CD4-positive, alpha-beta memory T cell (primary cell): ENCODE data around the gene GPR15LG. TPM values are rescaled to one million over a fixed set of nuclear protein-coding genes. Genes with fewer than 3 reads are reported as not detected.
"Not testable (repeated sequence)": the region's sequence is repeated elsewhere in the genome, so short reads cannot be mapped to it uniquely, and the experiment has no call there.

Experiments used
- CTCF ChIA-PET: fragments of 350-600 bp; sonication (Branson Sonifier 250); formaldehyde crosslinking; loops from one replicate; lab custom pipeline; 2021; ENCODE audit warnings: inconsistent platforms; ENCODE audit not compliant: partially characterized antibody; lab: Charles Lee
- POLR2A ChIA-PET: fragments of 350-600 bp; sonication (Branson Sonifier 250); formaldehyde crosslinking; loops from one replicate; lab custom pipeline; 2021; ENCODE audit not compliant: partially characterized antibody; lab: Charles Lee
- DNase-seq, 5 donors: peaks; one replicate each; pipeline versions ENCODE4 v3.0.0 to v3.0.0-alpha.2; 2020 to 2022; ENCODE audit warnings: mixed read lengths in 1 of 5
- H3K27ac ChIP-seq: one replicate; pipeline ENCODE4 v1.7.0; 2013; ENCODE audit warnings: low read depth, low read length
- H3K27me3 ChIP-seq: 2 replicates; pipeline ENCODE4 v1.7.0; 2013; ENCODE audit warnings: mild to moderate bottlenecking, low read length, moderate library complexity; ENCODE audit not compliant: insufficient read depth
- H3K36me3 ChIP-seq: 2 replicates; pipeline ENCODE4 v1.7.0; 2013; ENCODE audit warnings: mild to moderate bottlenecking, low read length, moderate library complexity; ENCODE audit not compliant: insufficient read depth
- H3K4me1 ChIP-seq: 2 replicates; pipeline ENCODE4 v1.7.0; 2013; ENCODE audit warnings: mild to moderate bottlenecking, low read length, moderate library complexity; ENCODE audit not compliant: insufficient read depth
- H3K4me3 ChIP-seq, 2 donors: one replicate each; pipeline ENCODE4 v1.7.0; 2013; ENCODE audit warnings: low read length in 2 of 2, mild to moderate bottlenecking in 1 of 2
- H3K9me3 ChIP-seq, 2 donors: one replicate each; pipeline ENCODE4 v1.7.0; 2013; ENCODE audit warnings: low read length in 2 of 2, control low read depth in 1 of 2; ENCODE audit not compliant: control insufficient read depth in 1 of 2
- H3K27ac Mint-ChIP-seq, 7 donors: one replicate each; pipeline ENCODE4 v1.8.0; 2020 to 2021; ENCODE audit warnings: mixed read lengths in 7 of 7, mild to moderate bottlenecking in 6 of 7, inconsistent platforms in 3 of 7, moderate library complexity in 3 of 7
- H3K27me3 Mint-ChIP-seq, 2 donors: one replicate each; pipeline ENCODE4 v1.8.0; 2020 to 2021; ENCODE audit warnings: mixed read lengths in 2 of 2
- H3K36me3 Mint-ChIP-seq, 2 donors: one replicate each; pipeline ENCODE4 v1.8.0; 2020 to 2021; ENCODE audit warnings: mixed read lengths in 2 of 2, inconsistent platforms in 1 of 2, mild to moderate bottlenecking in 1 of 2
- H3K4me1 Mint-ChIP-seq, 4 donors: one replicate each; pipeline ENCODE4 v1.8.0; 2020 to 2021; ENCODE audit warnings: mixed read lengths in 4 of 4, mild to moderate bottlenecking in 1 of 4
- H3K4me3 Mint-ChIP-seq, 8 donors: one replicate each; pipeline ENCODE4 v1.8.0; 2020 to 2021; ENCODE audit warnings: mixed read lengths in 8 of 8, mild to moderate bottlenecking in 7 of 8, moderate library complexity in 6 of 8, inconsistent platforms in 3 of 8
- H3K9me3 Mint-ChIP-seq, 8 donors: one replicate each; pipeline ENCODE4 v1.8.0; 2020 to 2021; ENCODE audit warnings: mixed read lengths in 8 of 8, mild to moderate bottlenecking in 5 of 8, inconsistent platforms in 3 of 8, moderate library complexity in 1 of 8
- intact Hi-C: fragments of 100-400 bp; cut with micrococcal nuclease; formaldehyde crosslinking; loops from one replicate; pipeline ENCODE4 v1.15.1; 2023
- polyA plus RNA-seq, 2 donors: library from polyadenylated mRNA; unstranded; fragments of 300-500 nt; fragmentation: Illumina TruSeq; gene quantifications; one replicate each; pipeline ENCODE4 v1.2.3, GENCODE V29; 2021
- total RNA-seq, 2 experiments: library from RNA; stranded (reverse); gene quantifications; one replicate each; pipeline ENCODE4 v1.2.3, GENCODE V29; 2021

The GPR15LG gene
- total RNA-seq (not detected), polyA plus RNA-seq (not detected)

DNA sequence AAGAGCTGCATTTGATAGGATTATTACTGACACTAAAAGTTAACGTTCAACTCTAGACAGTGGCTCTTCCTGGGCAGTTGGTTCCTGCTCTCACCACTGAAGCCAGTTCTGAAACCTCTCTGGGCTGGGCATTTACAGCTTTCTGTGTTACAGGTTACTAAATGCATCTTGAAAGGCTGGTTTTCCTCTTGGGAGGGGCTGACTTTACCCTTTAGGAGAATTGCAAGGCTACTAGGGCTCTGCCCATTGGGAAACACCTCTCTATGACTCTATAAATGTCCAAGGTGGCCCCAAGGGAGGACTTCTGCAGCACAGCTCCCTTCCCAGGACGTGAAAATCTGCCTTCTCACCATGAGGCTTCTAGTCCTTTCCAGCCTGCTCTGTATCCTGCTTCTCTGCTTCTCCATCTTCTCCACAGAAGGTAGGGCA is at the start of gene GPR15LG:
TSS of gene GPR15LG (plus strand) at position 301 of the 429 bp plus-strand sequence. CDS start at position 352, 51 bp downstream.
- CTCF ChIA-PET, result no interaction called here
- POLR2A ChIA-PET, result no interaction called here
- Histone ChIP-seq H3K27me3 (no peaks in the 10 kb centered on the region), H3K4me3 (no peak within 1 kb of the TSS), H3K9me3 (no peaks in the 10 kb centered on the region), H3K27ac (no peak within 1 kb of the TSS), H3K4me1 (peaks cover 22% of the 10 kb centered on the region), H3K36me3 (no peaks in the 10 kb centered on the region)
- peaks cover 0 to 3% of the 10 kb centered on the region in 2 donors for H3K27me3 Mint-ChIP-seq
- no peaks in the 10 kb centered on the region for H3K9me3 Mint-ChIP-seq
- no peaks in the 10 kb centered on the region for H3K36me3 Mint-ChIP-seq
- H3K4me1 Mint-ChIP-seq, result peaks cover 6 to 11% (median 7%) of the 10 kb centered on the region in 4 donors
- intact Hi-C loops, result no loop called here
- H3K27ac Mint-ChIP-seq, result no peak within 1 kb of the TSS
- no peak within 1 kb of the TSS for H3K4me3 Mint-ChIP-seq
- no peak for DNase-seq

GRCh38 chr10:84125910-84126784 is 47.5 kb upstream of the GPR15LG start:
- H3K4me1 Mint-ChIP-seq, H3K27me3 ChIP-seq, CTCF ChIA-PET, H3K4me1 ChIP-seq, H3K36me3 ChIP-seq, H3K9me3 ChIP-seq, H3K36me3 Mint-ChIP-seq, H3K27ac ChIP-seq, H3K4me3 ChIP-seq, intact Hi-C loops, DNase-seq, H3K4me3 Mint-ChIP-seq: not testable (repeated sequence)
- POLR2A ChIA-PET, result interaction anchor here (0.6 kb wide), 1 partner anchor 372 kb away, joined by 4 read pairs; no protein-coding TSS in a partner anchor
- H3K9me3 Mint-ChIP-seq, result peaks cover 4 to 41% (median 29%) of the 10 kb centered on the region in 8 donors
- H3K27me3 Mint-ChIP-seq, result peaks cover 15 to 28% of the 10 kb centered on the region in 2 donors
- H3K27ac Mint-ChIP-seq, result peak overlapping the region in 1 of 7 donors; percentile 16

- Histone ChIP-seq H3K9me3 (no peaks in the 10 kb centered on the region), H3K27ac (no peak overlapping the region), H3K4me1 (no peaks in the 10 kb centered on the region), H3K27me3 (peaks cover 5% of the 10 kb centered on the region), H3K36me3 (no peaks in the 10 kb centered on the region), H3K4me3 (no peak overlapping the region)
- DNase-seq, result no peak
- ChIA-PET CTCF (no interaction called here), POLR2A (no interaction called here)
- intact Hi-C loops, result no loop called here
- Mint-ChIP-seq H3K4me1 (no peaks in the 10 kb centered on the region), H3K27ac (no peak overlapping the region), H3K4me3 (no peak overlapping the region), H3K9me3 (peaks cover 4 to 41% (median 29%) of the 10 kb centered on the region in 8 donors), H3K27me3 (peaks cover 17 to 28% of the 10 kb centered on the region in 2 donors), H3K36me3 (peaks cover 0 to 8% of the 10 kb centered on the region in 2 donors)
These were observed 46.8 kb upstream of the GPR15LG start for GRCh38 chr10:84126785-84127167.

DNA sequence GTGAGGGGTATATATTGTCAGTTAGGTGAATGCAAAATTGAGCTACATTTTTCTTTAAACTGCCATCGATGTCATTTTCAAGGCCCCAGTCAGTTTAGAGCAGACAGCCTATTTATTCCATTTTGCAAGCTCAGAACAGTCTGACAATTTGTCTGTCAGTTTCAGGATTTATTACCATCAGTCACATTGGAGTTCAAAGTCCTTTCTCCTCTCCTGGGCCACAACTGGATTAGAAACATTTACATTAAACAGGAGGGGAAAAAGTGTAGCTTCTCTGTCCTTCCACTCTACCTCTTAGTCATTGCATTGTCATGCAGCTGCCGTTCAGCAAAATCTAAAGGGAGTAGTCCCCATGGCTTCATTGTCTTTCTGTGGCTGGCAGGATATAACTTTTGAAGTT is 37.8 kb upstream of the GPR15LG start:
- Mint-ChIP-seq H3K27ac (peak overlapping the region in 1 of 7 donors; percentile 37), H3K27me3 (peaks cover 2 to 4% of the 10 kb centered on the region in 2 donors), H3K4me3 (no peak overlapping the region), H3K4me1 (peaks cover 8 to 22% (median 11%) of the 10 kb centered on the region in 4 donors), H3K36me3 (peaks cover 0 to 19% of the 10 kb centered on the region in 2 donors), H3K9me3 (no peaks in the 10 kb centered on the region)
- H3K27me3 ChIP-seq, result no peaks in the 10 kb centered on the region
- no peak overlapping the region for H3K4me3 ChIP-seq
- H3K4me1 ChIP-seq, result peaks cover 16% of the 10 kb centered on the region
- CTCF ChIA-PET, result interaction anchor here (1.8 kb wide), 1 partner anchor 12 kb away, joined by 7 read pairs; no protein-coding TSS in a partner anchor
- no peak overlapping the region for H3K27ac ChIP-seq
- H3K9me3 ChIP-seq, result no peaks in the 10 kb centered on the region
- no peaks in the 10 kb centered on the region for H3K36me3 ChIP-seq
- intact Hi-C loops, result loop anchor here (5.0 kb wide), 1 partner anchor 56 kb away; the partner anchor contains the start of gene CDHR1
- POLR2A ChIA-PET, result no interaction called here
- DNase-seq, result no peak

DNA sequence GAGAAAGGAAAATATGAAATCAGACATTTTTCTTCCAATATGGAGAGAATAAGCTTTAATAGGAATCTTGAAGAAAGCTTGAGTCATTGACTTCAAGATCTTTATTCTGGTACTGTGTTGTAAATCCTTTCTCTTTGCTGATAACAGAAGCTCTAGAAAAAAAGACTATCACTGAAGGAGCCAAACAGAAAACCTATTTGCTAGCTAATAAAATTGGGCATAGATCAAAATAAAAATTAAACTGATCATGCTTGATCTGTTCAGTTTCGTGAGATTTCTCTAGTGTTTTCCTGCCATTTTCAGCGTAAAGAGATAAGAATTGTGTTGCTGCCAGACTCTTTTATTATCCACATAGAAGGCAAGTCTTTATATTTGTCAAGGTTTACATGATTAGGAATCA is 35.8 kb upstream of the GPR15LG start:
- peak overlapping the region; percentile 89 to 99 (median 96) for H3K4me3 Mint-ChIP-seq
- intact Hi-C loops, result loop anchor here (5.0 kb wide), 1 partner anchor 54 kb away; the partner anchor contains the start of gene CDHR1
- CTCF ChIA-PET, result interaction anchor here (1.3 to 3.8 kb wide), 3 partner anchors 9 to 399 kb away, joined by 3 to 28 read pairs (median 3); no protein-coding TSS in a partner anchor

DNA sequence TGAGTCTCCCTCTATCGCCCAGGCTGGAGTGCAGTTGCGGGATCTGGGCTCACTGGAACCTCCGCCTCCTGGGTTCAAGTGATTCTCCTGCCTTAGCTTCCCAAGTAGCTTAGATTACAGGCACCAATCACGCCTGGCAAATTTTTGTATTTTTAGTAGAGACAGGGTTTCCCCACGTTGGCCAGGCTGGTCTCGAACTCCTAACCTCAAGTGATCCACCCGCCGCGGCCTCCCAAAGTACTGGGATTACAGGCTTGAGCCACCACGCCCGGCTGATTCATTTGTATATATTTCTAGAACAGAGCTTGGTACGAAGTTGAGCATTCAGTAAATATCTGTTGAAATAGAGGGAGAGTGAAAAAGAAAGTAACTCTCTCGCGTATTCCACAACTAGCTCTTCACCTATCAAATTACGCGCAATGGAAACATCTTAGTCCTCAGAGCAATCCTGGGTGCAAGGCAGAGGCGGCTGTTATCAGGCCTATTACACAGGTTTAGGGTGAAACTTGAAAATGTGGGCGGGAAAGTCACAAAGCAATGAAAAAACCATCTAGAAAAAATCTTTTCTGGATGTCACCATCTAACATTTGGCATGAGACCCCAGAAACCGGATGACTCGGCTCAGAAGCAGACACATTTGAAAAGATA is 35.0 kb upstream of the GPR15LG start:
- Histone ChIP-seq H3K36me3 (peaks cover 13% of the 10 kb centered on the region), H3K27ac (peak overlapping the region; percentile 97), H3K4me1 (peaks cover 25% of the 10 kb centered on the region), H3K4me3 (peak overlapping the region; percentile 37 to 95), H3K9me3 (no peaks in the 10 kb centered on the region), H3K27me3 (no peaks in the 10 kb centered on the region)
- peak overlapping the region; percentile 96 to 99 (median 98) for H3K27ac Mint-ChIP-seq
- intact Hi-C loops, result loop anchor here (1.0 to 5.0 kb wide), 2 partner anchors 54 to 191 kb away; partner anchors contain the start of gene CDHR1
- DNase-seq, result peak in 4 of 5 donors; percentile 72 to 81 (median 76)
- H3K36me3 Mint-ChIP-seq, result peaks cover 19 to 37% of the 10 kb centered on the region in 2 donors
- peaks cover 19 to 34% (median 23%) of the 10 kb centered on the region in 4 donors for H3K4me1 Mint-ChIP-seq
- POLR2A ChIA-PET, result interaction anchor here (1.0 to 3.3 kb wide), 7 partner anchors 10 to 190 kb away, joined by 3 to 16 read pairs (median 5); partner anchors contain the start of gene CCSER2
- peaks cover 0 to 1% of the 10 kb centered on the region in 2 donors for H3K27me3 Mint-ChIP-seq
- no peaks in the 10 kb centered on the region for H3K9me3 Mint-ChIP-seq
- CTCF ChIA-PET, result interaction anchor here (0.9 to 3.8 kb wide), 5 partner anchors 8 to 401 kb away, joined by 3 to 28 read pairs (median 3); no protein-coding TSS in a partner anchor
- peak overlapping the region; percentile 89 to 99 (median 96) for H3K4me3 Mint-ChIP-seq

More for the DNA sequence above, 35.8 kb upstream of the GPR15LG start:
- Histone ChIP-seq H3K4me3 (no peak overlapping the region), H3K4me1 (peaks cover 25% of the 10 kb centered on the region), H3K36me3 (peaks cover 5% of the 10 kb centered on the region), H3K27ac (no peak overlapping the region), H3K9me3 (no peaks in the 10 kb centered on the region), H3K27me3 (no peaks in the 10 kb centered on the region)
- no peak for DNase-seq
- POLR2A ChIA-PET, result interaction anchor here (2.2 kb wide), 1 partner anchor 191 kb away, joined by 14 read pairs; the partner anchor contains the start of gene CCSER2
- Mint-ChIP-seq H3K4me1 (peaks cover 17 to 34% (median 22%) of the 10 kb centered on the region in 4 donors), H3K9me3 (no peaks in the 10 kb centered on the region), H3K27ac (peak overlapping the region in 6 of 7 donors; percentile 96 to 99 (median 98)), H3K36me3 (peaks cover 11 to 29% of the 10 kb centered on the region in 2 donors), H3K27me3 (peaks cover 0 to 2% of the 10 kb centered on the region in 2 donors)
